Colonic mucosa (tissue), 4 donors: Measurements from ENCODE around the gene GCG. TPM values are rescaled to one million over a fixed set of nuclear protein-coding genes. Genes with fewer than 3 reads are reported as not detected.

Experiments
- DNase-seq: peaks from one replicate; pipeline ENCODE4 v3.0.0-alpha.2; 2020
- H3K27ac ChIP-seq: fragments of 200-600 bp; one replicate; pipeline ENCODE4 v1.8.0; 2021
- H3K27me3 ChIP-seq: fragments of 200-600 bp; one replicate; pipeline ENCODE4 v1.8.0; 2021
- H3K36me3 ChIP-seq: fragments of 200-600 bp; one replicate; pipeline ENCODE4 v1.8.0; 2021
- H3K4me1 ChIP-seq: fragments of 200-600 bp; one replicate; pipeline ENCODE4 v1.8.0; 2021; ENCODE audit warnings: mild to moderate bottlenecking
- H3K4me3 ChIP-seq: fragments of 200-600 bp; one replicate; pipeline ENCODE4 v1.8.0; 2021
- H3K9ac ChIP-seq, 2 donors: one replicate each; pipeline ENCODE4 v1.7.0; 2013; ENCODE audit warnings: control low read depth in 2 of 2, low read depth in 2 of 2, low read length in 2 of 2
- H3K9me3 ChIP-seq: fragments of 200-600 bp; one replicate; pipeline ENCODE4 v1.8.0; 2021
- CTCF ChIP-seq: fragments of 200-600 bp; IDR thresholded peaks from one replicate; pipeline ENCODE4 v1.8.0; 2022; ENCODE audit warnings: antibody characterized with exemption, mild to moderate bottlenecking
- intact Hi-C: fragments of 100-400 bp; cut with DNase I; formaldehyde crosslinking; loops from one replicate; pipeline ENCODE4 v1.14.1; 2022
- total RNA-seq, 2 donors: library from RNA; stranded (reverse); fragmentation: NEBNext Ultra II Directional in 1 of 2; extraction: Animal tissue kit (Norgen Biotek cat#: 25700) in 1 of 2; gene quantifications; one replicate each; pipeline ENCODE4 v1.2.1, GENCODE V29; 2021
- donor health status: healthy.
- donor health status: DM: no; HTN: no; CAD: no.
- donor health status: DM: no; HTN: no; CAD: no.

Gene GCG
- total RNA-seq, 2 donors from 2014 or later, result 55.8 to 81.3 TPM

- H3K27me3 ChIP-seq, result no peaks in the 10 kb centered on the region
- intact Hi-C loops, result no loop called here
Measured at GRCh38 chr2:162114271-162114670, 37.8 kb downstream of the GCG start.

DNA sequence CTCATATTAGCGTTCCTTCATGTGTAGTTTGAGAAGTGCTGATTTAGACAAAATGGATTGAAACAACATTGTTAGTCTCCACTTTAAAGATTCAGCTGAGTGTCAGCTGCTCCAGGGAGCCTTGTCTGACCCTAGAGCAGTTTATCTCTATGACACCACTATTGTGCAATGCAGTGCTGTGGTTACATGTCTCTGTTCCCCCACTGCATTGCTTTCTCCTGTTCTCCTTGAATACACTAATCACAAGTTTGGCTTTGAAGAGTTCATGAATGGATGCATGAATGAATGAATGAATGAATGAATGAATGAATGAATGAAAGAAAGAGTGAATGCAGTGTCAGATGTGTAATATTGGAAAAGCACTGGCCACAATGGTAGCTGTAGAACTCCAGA is 38.3 kb downstream of the GCG start:
- H3K36me3 ChIP-seq, result no peaks in the 10 kb centered on the region
- H3K4me3 ChIP-seq, result no peak overlapping the region
- DNase-seq, result no peak
- H3K27ac ChIP-seq, result no peak overlapping the region
- no peaks in the 10 kb centered on the region for H3K9me3 ChIP-seq
- no peaks in the 10 kb centered on the region for H3K27me3 ChIP-seq
- H3K4me1 ChIP-seq, result no peaks in the 10 kb centered on the region
- no peak overlapping the region for H3K9ac ChIP-seq
- intact Hi-C loops, result no loop called here
- no peak for TF ChIP-seq CTCF

More at GRCh38 chr2:162114271-162114670, 37.8 kb downstream of the GCG start:
- TF ChIP-seq CTCF, result no peak
- no peaks in the 10 kb centered on the region for H3K36me3 ChIP-seq
- H3K4me3 ChIP-seq, result no peak overlapping the region
- no peak for DNase-seq
- H3K27ac ChIP-seq, result no peak overlapping the region
- no peak overlapping the region for H3K9ac ChIP-seq
- H3K4me1 ChIP-seq, result no peaks in the 10 kb centered on the region
- no peaks in the 10 kb centered on the region for H3K9me3 ChIP-seq

- no peak for TF ChIP-seq CTCF
- Histone ChIP-seq H3K27me3 (no peaks in the 10 kb centered on the region), H3K27ac (no peak overlapping the region), H3K4me1 (no peaks in the 10 kb centered on the region), H3K9me3 (no peaks in the 10 kb centered on the region), H3K36me3 (no peaks in the 10 kb centered on the region), H3K4me3 (no peak overlapping the region), H3K9ac (no peak overlapping the region)
- intact Hi-C loops, result no loop called here
- no peak for DNase-seq
Measured at GRCh38 chr2:162113088-162113775, 38.8 kb downstream of the GCG start.

GRCh38 chr2:162111958-162112850 is 39.8 kb downstream of the GCG start:
- intact Hi-C loops, result no loop called here

More at GRCh38 chr2:162111958-162112850, 39.8 kb downstream of the GCG start:
- no peaks in the 10 kb centered on the region for H3K27me3 ChIP-seq
- H3K27ac ChIP-seq, result no peak overlapping the region
- no peaks in the 10 kb centered on the region for H3K9me3 ChIP-seq
- TF ChIP-seq CTCF, result no peak
- no peak overlapping the region for H3K4me3 ChIP-seq
- H3K36me3 ChIP-seq, result no peaks in the 10 kb centered on the region
- no peak for DNase-seq
- H3K9ac ChIP-seq, result no peak overlapping the region
- no peaks in the 10 kb centered on the region for H3K4me1 ChIP-seq
